ENCODE results near the gene MED6.

The MED6 gene

DNA sequence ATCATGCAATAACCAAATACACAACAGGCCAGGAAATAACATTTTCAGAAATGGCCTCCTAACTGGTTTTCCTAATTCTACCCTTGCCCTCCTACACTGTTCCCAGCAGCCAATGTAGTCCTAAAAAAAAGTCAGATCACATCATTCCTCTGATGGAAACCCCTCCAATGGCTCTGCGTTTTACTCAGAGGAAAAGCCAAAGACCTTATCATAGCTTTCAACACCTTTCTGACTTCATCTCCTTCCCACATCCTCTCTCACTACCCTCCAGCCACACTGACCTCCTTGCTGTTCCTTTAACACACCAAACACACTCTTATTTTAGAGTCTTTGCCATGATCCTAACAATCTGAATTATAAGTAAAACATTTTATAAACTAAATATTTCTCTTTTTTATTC is 1.1 kb downstream of the MED6 start:
- no peak for DNase-seq (ENCODE audit: low read depth in 3 of 3, low spot score in 1 of 3)

DNA sequence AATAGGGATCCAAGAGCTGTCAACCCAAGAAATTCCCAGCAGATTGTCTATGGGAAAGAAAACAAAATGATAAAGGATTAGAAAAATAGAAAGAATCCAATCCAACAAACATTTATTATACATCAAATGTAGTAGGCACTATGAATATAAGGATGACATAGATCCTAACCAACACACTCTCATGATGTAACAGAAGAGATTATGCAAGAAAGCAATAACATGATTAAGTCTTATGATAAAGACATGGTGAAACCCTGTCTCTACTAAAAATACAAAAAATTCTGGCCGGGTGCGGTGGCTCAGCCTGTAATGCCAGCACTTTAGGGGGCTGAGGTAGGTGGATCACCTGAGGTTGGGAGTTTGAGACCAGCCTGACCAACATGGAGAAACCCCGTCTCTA is 2.7 kb downstream of the MED6 start:
- DNase-seq (ENCODE audit: low read depth in 3 of 3, low spot score in 1 of 3), result no peak

DNA sequence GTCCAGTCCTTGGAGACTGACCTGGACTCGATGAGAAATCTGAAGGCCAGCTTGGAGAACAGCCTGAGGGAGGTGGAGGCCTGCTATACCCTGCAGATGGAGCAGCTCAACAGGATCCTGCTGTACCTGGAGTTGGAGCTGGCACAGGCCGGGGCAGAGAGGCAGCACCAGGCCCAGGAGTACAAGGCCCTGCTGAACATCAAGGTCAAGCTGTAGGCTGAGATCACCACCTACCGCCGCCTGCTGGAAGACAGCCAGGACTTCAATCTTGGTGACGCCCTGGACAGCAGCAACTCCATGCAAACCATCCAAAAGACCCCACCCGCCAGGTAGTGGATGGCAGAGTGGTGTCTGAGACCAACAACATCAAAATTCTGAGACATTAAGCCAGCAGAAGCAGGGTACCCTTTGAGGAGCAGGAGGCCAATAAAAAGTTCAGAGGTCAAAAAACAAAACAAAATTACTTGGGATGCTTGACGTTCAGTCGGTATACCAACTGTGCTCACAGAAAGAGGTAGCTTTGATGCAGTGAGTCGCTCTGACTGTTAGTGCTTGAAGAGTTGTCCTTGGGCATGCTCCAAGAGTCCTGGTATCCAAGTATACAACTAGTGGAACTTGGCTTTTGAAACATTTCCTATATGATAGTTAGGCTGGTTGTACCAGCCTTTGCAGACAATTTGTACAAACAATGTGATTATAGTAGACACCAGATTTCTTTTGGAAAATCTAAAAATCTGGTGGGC is 4.8 kb downstream of the MED6 start:
- no peak for DNase-seq (ENCODE audit: low read depth in 3 of 3, low spot score in 1 of 3)

DNA sequence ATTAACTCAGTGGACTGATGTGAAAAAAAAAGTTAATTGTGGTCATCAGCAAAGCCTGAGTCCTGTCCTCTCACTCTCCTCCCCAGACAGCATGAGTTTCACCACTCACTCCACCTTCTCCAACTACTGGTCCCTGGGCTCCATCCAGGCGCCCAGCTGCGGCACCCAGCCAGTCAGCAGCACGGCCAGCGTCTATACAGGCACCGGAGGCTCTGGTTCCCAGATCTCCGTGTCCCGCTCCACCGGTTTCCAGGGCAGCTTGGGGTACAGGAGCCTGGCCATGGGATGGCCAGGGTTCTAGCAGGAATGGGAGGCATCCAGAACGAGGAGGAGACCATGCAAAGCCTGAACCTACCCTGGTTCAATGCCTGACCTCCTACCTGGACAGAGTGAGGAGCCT is 6.0 kb downstream of the MED6 start:
- DNase-seq (ENCODE audit: low read depth in 3 of 3, low spot score in 1 of 3), result no peak

GRCh38 chr14:70585231-70585630 is 15.2 kb downstream of the MED6 start:
- DNase-seq (ENCODE audit: low read depth in 3 of 3, low spot score in 1 of 3), result no peak

DNA sequence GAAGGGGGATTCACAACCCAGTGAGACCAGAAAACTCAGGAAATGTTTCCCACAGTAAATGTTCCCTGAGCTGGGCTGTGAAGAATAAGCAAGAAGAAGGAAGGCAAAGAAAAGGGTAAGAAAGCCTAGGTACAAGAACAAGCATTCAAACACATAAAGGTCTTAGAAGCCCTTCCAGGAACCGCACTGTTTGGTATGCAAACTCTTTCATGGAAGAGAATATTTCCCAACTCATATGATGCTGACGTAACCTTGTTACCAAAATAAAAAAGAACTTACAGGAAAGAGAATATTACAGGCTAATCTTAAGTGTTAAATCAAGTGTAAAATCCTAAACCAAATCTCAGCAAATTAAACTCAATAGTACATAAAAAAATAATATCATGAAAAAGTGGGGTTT is 23.6 kb downstream of the MED6 start:
- no peak for DNase-seq (ENCODE audit: low read depth in 3 of 3, low spot score in 1 of 3)

DNA sequence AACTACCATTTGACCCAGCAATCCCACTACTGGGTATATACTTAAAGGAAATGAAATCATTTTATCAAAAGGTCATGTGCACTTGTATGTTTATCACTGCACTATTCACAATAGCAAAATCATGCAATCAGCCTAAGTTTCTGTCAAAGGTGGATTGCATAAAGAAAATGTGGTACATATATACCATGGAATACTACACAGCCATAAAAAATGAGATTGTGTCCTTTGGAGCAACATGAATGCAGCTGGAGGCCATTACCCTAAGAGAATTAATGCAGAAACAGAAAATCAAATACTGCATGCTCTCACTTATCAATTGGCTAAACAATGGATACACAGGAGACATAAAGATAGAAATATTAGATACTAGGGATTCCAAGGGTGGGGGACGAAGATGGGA is 27.4 kb downstream of the MED6 start:
- DNase-seq (ENCODE audit: low read depth in 3 of 3, low spot score in 1 of 3), result no peak

- DNase-seq (ENCODE audit: low read depth in 3 of 3, low spot score in 1 of 3), result no peak
Observed at GRCh38 chr14:70571139-70571538, 29.3 kb downstream of the MED6 start.

GRCh38 chr14:70567791-70568190 is 32.7 kb downstream of the MED6 start:
- no peak for DNase-seq (ENCODE audit: low read depth in 3 of 3, low spot score in 1 of 3)

DNA sequence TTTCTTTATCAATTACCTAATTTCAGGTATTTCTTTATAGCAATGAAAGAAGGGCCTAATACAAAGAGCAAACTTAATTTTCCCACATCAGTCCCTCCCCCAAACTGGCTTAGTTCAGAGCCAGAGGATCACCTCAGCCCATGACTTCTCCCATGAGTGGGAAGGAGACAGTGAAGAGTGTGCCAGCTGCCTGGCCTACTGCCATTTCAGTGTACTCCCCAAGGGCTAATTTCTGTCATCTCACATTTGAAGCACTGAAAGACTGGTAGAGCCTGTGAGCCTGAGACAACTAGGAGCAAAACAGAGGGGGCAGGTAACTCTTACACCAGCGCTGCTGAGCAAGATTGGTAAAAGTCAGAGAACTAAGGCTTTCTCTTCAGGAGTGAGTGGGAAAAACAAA is 36.6 kb downstream of the MED6 start:
- DNase-seq (ENCODE audit: low read depth in 3 of 3, low spot score in 1 of 3), result no peak

DNA sequence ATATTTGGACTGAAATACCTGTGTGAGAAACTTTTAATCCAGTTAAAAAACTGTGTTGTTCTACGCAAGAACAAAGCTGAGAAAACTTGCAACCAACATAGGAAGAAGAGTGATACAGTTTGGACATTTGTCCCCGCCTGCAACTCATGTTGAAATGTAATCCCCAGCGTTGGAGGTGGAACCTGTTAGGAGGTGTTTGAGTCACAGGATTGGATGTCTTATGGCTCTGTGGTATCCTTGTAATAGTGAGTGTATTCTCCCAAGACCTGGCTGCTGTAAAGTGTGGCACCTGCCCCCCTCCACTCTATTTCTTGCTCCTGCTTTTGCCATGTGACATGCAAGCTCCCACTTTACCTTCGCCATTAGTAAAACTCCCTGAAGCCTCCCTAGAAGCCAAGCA is 37.0 kb downstream of the MED6 start:
- DNase-seq (ENCODE audit: low read depth in 3 of 3, low spot score in 1 of 3), result no peak

DNA sequence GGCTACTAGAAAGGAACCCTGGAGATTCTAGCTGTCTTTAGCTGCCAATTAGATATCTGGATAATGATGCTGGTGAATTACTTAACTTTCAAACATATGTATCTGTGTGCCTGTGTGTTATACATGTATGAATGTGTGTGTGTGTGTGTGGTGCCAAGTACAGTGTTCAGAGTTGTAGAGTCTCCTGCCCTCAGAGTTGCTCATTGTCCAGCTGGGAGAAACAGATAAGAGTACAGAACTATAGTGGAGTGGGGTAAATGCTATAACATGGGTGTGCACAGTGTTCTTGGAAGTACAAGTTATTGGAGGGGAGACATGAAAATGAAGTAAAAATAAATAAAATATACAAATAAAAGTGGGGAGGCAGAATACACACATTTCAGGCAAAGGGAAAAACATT is 42.1 kb downstream of the MED6 start:
- DNase-seq (ENCODE audit: low read depth in 3 of 3, low spot score in 1 of 3), result no peak

DNA sequence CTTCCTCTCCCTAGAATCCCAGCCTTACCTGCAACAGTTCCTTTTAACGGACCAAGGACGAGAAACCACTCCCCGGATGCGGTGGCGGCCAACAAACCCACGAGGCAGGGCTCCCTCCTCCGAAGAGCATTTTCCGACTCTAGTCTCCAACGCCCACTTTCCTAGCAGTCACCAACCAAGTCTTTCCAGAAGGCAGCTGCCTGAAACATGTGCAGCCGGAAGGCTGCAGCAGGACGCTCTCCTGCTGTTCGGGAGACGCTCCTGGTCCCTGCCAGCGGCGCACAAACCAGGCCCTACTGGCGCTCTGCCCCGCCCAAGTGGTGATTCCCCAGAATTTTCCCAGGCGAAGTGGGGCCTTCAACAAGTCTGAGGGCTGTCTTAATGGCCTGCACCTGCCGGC is 44.6 kb downstream of the MED6 start:
- DNase-seq (ENCODE audit: low read depth in 3 of 3, low spot score in 1 of 3), result no peak

GRCh38 chr14:70538087-70538486 is 62.4 kb downstream of the MED6 start:
- no peak for DNase-seq (ENCODE audit: low read depth in 3 of 3, low spot score in 1 of 3)

- no peak for DNase-seq (ENCODE audit: low read depth in 3 of 3, low spot score in 1 of 3)
Observed at GRCh38 chr14:70536830-70537229, 63.6 kb downstream of the MED6 start.

- no peak for DNase-seq (ENCODE audit: low read depth in 3 of 3, low spot score in 1 of 3)
Observed at GRCh38 chr14:70534904-70535303, 65.6 kb downstream of the MED6 start, which contains the start of gene ADAM20. Gene ADAM20 (minus strand): TSS chr14:70535004. CDS start chr14:70524757, 10,247 bp downstream.

Data from stimulated activated CD4-positive, alpha-beta T cell treated with anti-CD3 and anti-CD28 coated beads, TNF-alpha, amount 100 ng/mL, for 1 hour (primary cell).